ENCODE data around the gene PRDM16.

DNA sequence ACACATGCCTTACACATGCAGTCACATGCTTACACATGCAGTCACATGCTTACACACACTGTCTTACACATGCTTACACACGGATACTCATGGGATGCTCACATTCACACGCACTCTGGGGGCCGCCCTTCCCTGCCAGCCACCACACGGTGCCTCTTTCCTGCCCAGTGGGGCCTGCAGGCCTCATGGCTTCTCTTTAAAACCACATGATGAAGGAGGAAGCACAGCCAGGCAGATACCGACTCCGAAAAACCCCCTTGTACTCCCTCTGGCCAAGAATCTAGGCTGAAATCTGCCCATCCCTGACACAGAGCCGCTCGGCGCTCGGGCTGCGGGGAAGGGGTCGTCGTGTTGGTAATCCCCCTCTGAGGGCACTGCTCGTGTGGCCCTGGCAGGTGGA, 113.0 kb downstream of the PRDM16 start:
- TF ChIP-seq, protein P1, sequence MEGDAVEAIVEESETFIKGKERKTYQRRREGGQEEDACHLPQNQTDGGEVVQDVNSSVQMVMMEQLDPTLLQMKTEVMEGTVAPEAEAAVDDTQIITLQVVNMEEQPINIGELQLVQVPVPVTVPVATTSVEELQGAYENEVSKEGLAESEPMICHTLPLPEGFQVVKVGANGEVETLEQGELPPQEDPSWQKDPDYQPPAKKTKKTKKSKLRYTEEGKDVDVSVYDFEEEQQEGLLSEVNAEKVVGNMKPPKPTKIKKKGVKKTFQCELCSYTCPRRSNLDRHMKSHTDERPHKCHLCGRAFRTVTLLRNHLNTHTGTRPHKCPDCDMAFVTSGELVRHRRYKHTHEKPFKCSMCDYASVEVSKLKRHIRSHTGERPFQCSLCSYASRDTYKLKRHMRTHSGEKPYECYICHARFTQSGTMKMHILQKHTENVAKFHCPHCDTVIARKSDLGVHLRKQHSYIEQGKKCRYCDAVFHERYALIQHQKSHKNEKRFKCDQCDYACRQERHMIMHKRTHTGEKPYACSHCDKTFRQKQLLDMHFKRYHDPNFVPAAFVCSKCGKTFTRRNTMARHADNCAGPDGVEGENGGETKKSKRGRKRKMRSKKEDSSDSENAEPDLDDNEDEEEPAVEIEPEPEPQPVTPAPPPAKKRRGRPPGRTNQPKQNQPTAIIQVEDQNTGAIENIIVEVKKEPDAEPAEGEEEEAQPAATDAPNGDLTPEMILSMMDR (IDR thresholded peaks at IDR 0.05), result no peak
- TF ChIP-seq, protein P2, sequence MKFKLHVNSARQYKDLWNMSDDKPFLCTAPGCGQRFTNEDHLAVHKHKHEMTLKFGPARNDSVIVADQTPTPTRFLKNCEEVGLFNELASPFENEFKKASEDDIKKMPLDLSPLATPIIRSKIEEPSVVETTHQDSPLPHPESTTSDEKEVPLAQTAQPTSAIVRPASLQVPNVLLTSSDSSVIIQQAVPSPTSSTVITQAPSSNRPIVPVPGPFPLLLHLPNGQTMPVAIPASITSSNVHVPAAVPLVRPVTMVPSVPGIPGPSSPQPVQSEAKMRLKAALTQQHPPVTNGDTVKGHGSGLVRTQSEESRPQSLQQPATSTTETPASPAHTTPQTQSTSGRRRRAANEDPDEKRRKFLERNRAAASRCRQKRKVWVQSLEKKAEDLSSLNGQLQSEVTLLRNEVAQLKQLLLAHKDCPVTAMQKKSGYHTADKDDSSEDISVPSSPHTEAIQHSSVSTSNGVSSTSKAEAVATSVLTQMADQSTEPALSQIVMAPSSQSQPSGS (CRISPR knock-in tag; IDR thresholded peaks at IDR 0.05; ENCODE audit: borderline replicate concordance, low read depth), result no peak
- TF ChIP-seq, protein P3, sequence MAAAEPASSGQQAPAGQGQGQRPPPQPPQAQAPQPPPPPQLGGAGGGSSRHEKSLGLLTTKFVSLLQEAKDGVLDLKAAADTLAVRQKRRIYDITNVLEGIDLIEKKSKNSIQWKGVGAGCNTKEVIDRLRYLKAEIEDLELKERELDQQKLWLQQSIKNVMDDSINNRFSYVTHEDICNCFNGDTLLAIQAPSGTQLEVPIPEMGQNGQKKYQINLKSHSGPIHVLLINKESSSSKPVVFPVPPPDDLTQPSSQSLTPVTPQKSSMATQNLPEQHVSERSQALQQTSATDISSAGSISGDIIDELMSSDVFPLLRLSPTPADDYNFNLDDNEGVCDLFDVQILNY (CRISPR knock-in tag; IDR thresholded peaks at IDR 0.05), result no peak
- TF ChIP-seq ZNF416 (CRISPR knock-in tag; IDR thresholded peaks at IDR 0.05) (no peak), SMAD3 (CRISPR knock-in tag; IDR thresholded peaks at IDR 0.05; ENCODE audit: borderline replicate concordance) (no peak), NR1H2 (CRISPR knock-in tag; IDR thresholded peaks at IDR 0.05) (no peak), FOXJ3 (CRISPR knock-in tag; IDR thresholded peaks at IDR 0.05; ENCODE audit: borderline replicate concordance) (no peak), SP1 (CRISPR knock-in tag; conservative IDR thresholded peaks at IDR 0.05) (no peak)
- TF ChIP-seq, protein P4, sequence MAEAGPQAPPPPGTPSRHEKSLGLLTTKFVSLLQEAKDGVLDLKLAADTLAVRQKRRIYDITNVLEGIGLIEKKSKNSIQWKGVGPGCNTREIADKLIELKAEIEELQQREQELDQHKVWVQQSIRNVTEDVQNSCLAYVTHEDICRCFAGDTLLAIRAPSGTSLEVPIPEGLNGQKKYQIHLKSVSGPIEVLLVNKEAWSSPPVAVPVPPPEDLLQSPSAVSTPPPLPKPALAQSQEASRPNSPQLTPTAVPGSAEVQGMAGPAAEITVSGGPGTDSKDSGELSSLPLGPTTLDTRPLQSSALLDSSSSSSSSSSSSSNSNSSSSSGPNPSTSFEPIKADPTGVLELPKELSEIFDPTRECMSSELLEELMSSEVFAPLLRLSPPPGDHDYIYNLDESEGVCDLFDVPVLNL (CRISPR knock-in tag; IDR thresholded peaks at IDR 0.05; ENCODE audit: borderline replicate concordance, low read depth), result no peak
- TF ChIP-seq, protein P5, sequence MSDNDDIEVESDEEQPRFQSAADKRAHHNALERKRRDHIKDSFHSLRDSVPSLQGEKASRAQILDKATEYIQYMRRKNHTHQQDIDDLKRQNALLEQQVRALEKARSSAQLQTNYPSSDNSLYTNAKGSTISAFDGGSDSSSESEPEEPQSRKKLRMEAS (CRISPR knock-in tag; IDR thresholded peaks at IDR 0.05), result no peak
- TF ChIP-seq, protein P6, sequence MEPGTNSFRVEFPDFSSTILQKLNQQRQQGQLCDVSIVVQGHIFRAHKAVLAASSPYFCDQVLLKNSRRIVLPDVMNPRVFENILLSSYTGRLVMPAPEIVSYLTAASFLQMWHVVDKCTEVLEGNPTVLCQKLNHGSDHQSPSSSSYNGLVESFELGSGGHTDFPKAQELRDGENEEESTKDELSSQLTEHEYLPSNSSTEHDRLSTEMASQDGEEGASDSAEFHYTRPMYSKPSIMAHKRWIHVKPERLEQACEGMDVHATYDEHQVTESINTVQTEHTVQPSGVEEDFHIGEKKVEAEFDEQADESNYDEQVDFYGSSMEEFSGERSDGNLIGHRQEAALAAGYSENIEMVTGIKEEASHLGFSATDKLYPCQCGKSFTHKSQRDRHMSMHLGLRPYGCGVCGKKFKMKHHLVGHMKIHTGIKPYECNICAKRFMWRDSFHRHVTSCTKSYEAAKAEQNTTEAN (CRISPR knock-in tag; IDR thresholded peaks at IDR 0.05), result no peak
- TF ChIP-seq, protein P7, sequence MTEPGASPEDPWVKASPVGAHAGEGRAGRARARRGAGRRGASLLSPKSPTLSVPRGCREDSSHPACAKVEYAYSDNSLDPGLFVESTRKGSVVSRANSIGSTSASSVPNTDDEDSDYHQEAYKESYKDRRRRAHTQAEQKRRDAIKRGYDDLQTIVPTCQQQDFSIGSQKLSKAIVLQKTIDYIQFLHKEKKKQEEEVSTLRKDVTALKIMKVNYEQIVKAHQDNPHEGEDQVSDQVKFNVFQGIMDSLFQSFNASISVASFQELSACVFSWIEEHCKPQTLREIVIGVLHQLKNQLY (CRISPR knock-in tag; IDR thresholded peaks at IDR 0.05), result no peak
